Cardiac muscle cell (in vitro differentiated cells and primary cell): ENCODE data around the gene SEPTIN12. TPM values are rescaled to one million over a fixed set of nuclear protein-coding genes. Genes with fewer than 3 reads are reported as not detected.
"Not testable (repeated sequence)": the region's sequence is repeated elsewhere in the genome, so short reads cannot be mapped to it uniquely, and the experiment has no call there.

ENCODE experiments used
- DNase-seq, 2 donors: peaks; one replicate each; pipeline versions ENCODE4 v3.0.0 to v3.0.0-alpha.2; 2010 to 2017; ENCODE audit warnings: low read depth in 1 of 2, low spot score in 1 of 2
- H3K27ac ChIP-seq: fragments of 200-600 bp; sonication (generic); 2 replicates; pipeline ENCODE4 v1.5.1; 2016
- H3K27me3 ChIP-seq: fragments of 200-600 bp; sonication (generic); 2 replicates; pipeline ENCODE4 v1.6.0; 2016; ENCODE audit warnings: control low read depth
- H3K36me3 ChIP-seq: fragments of 200-600 bp; sonication (generic); 2 replicates; pipeline ENCODE4 v1.5.1; 2016; ENCODE audit warnings: control low read depth
- H3K4me1 ChIP-seq: fragments of 200-600 bp; sonication (generic); 2 replicates; pipeline ENCODE4 v1.8.1; 2017; ENCODE audit warnings: low read depth, mild to moderate bottlenecking, mixed run types
- H3K4me3 ChIP-seq: fragments of 200-600 bp; sonication (generic); 2 replicates; pipeline ENCODE4 v1.5.1; 2016; ENCODE audit warnings: mild to moderate bottlenecking
- H3K9me3 ChIP-seq: fragments of 200-600 bp; sonication (generic); 2 replicates; pipeline ENCODE4 v1.5.1; 2017; ENCODE audit warnings: low read depth, mild to moderate bottlenecking, control low read depth
- CTCF ChIP-seq: IDR thresholded peaks from 2 replicates; pipeline ENCODE4 v1.5.1; 2012; ENCODE audit warnings: low read depth, mild to moderate bottlenecking, low read length
- polyA plus RNA-seq: library from polyadenylated mRNA; unstranded; fragments of >200 nt; fragmentation: Nextera tagmentation; extraction: Ambion mirVana; gene quantifications from 2 replicates; pipeline ENCODE4 v1.2.1, GENCODE V29; 2016
- total RNA-seq: library from RNA; depleted of rRNA; stranded (reverse); fragments of >200 nt; gene quantifications from 2 replicates; pipeline ENCODE4 v1.2.3, GENCODE V29; 2016

SEPTIN12 gene
- total and polyA plus RNA-seq, 2 experiments from 2014 or later: 2.9 to 7.3 TPM

- H3K27me3 ChIP-seq: no peaks in the 10 kb centered on the region
- no peak overlapping the region for H3K4me3 ChIP-seq
- peaks cover 16% of the 10 kb centered on the region for H3K4me1 ChIP-seq
- H3K36me3 ChIP-seq: no peaks in the 10 kb centered on the region
- peak in 1 of 2 donors; percentile 20 for DNase-seq
- no peaks in the 10 kb centered on the region for H3K9me3 ChIP-seq
- TF ChIP-seq CTCF: no peak
- peak overlapping the region; percentile 5 for H3K27ac ChIP-seq
These were observed 344 bp upstream of the SEPTIN12 start for GRCh38 chr16:4788489-4788889.

GRCh38 chr16:4787068-4787467 is 1.1 kb downstream of the SEPTIN12 start:
- DNase-seq: no peak
- no peaks in the 10 kb centered on the region for H3K27me3 ChIP-seq
- H3K9me3 ChIP-seq: no peaks in the 10 kb centered on the region
- H3K36me3 ChIP-seq: no peaks in the 10 kb centered on the region
- peaks cover 16% of the 10 kb centered on the region for H3K4me1 ChIP-seq
- H3K27ac ChIP-seq: no peak overlapping the region
- H3K4me3 ChIP-seq: no peak overlapping the region
- no peak for TF ChIP-seq CTCF

- no peak overlapping the region for H3K4me3 ChIP-seq
These were observed 2.2 kb downstream of the SEPTIN12 start for GRCh38 chr16:4785758-4786433.

GRCh38 chr16:4784444-4784987 is 3.6 kb downstream of the SEPTIN12 start:
- H3K27ac ChIP-seq, H3K4me3 ChIP-seq, H3K36me3 ChIP-seq, DNase-seq, H3K27me3 ChIP-seq, H3K9me3 ChIP-seq: not testable (repeated sequence)
- peaks cover 16% of the 10 kb centered on the region for H3K4me1 ChIP-seq

More at GRCh38 chr16:4785758-4786433, 2.2 kb downstream of the SEPTIN12 start:
- no peaks in the 10 kb centered on the region for H3K9me3 ChIP-seq
- no peaks in the 10 kb centered on the region for H3K36me3 ChIP-seq
- no peak for TF ChIP-seq CTCF
- H3K4me1 ChIP-seq: peaks cover 16% of the 10 kb centered on the region
- DNase-seq: no peak
- no peaks in the 10 kb centered on the region for H3K27me3 ChIP-seq
- no peak overlapping the region for H3K27ac ChIP-seq

GRCh38 chr16:4783951-4784336 is 4.2 kb downstream of the SEPTIN12 start:
- Histone ChIP-seq H3K27me3 (no peaks in the 10 kb centered on the region), H3K9me3 (no peaks in the 10 kb centered on the region), H3K4me1 (peaks cover 14% of the 10 kb centered on the region), H3K27ac (no peak overlapping the region), H3K4me3 (no peak overlapping the region), H3K36me3 (no peaks in the 10 kb centered on the region)
- no peak for DNase-seq
- TF ChIP-seq CTCF: no peak

GRCh38 chr16:4783251-4783950 is 4.7 kb downstream of the SEPTIN12 start:
- DNase-seq: no peak
- H3K4me1 ChIP-seq: peaks cover 9% of the 10 kb centered on the region
- no peaks in the 10 kb centered on the region for H3K27me3 ChIP-seq
- H3K36me3 ChIP-seq: no peaks in the 10 kb centered on the region
- no peak overlapping the region for H3K4me3 ChIP-seq
- H3K27ac ChIP-seq: no peak overlapping the region
- no peak for TF ChIP-seq CTCF
- H3K9me3 ChIP-seq: no peaks in the 10 kb centered on the region
